GM12891 (cell line): ENCODE data around the gene PIK3C3.
"Not testable (repeated sequence)": the region's sequence is repeated elsewhere in the genome, so short reads cannot be mapped to it uniquely, and the experiment has no call there.

Experiments
- DNase-seq: peaks from one replicate; pipeline ENCODE4 v3.0.0; 2011; ENCODE audit warnings: low spot score; ENCODE audit not compliant: insufficient read length
- FAIRE-seq: peaks from 2 replicates; lab custom pipeline; 2011; peaks lifted over from hg19 to GRCh38; lab: Jason Lieb, UNC
- PAX5 ChIP-seq: IDR thresholded peaks from 2 replicates; pipeline ENCODE4 v1.6.1; 2011; ENCODE audit warnings: low read length, moderate library complexity, mild to moderate bottlenecking; ENCODE audit not compliant: insufficient read depth, severe bottlenecking
- POLR2A ChIP-seq: IDR thresholded peaks from 2 replicates; pipeline ENCODE4 v1.6.1; 2011; ENCODE audit warnings: low read depth, low read length, control low read depth
- POLR2AphosphoS5 ChIP-seq: IDR thresholded peaks from 2 replicates; pipeline ENCODE4 v1.6.1; 2011; ENCODE audit warnings: low read depth, low read length, control low read depth
- POU2F2 ChIP-seq: IDR thresholded peaks from 2 replicates; pipeline ENCODE4 v1.6.1; 2011; ENCODE audit warnings: low read depth, mild to moderate bottlenecking, control low read depth, low read length, moderate library complexity
- SPI1 ChIP-seq: IDR thresholded peaks from 2 replicates; pipeline ENCODE4 v1.6.1; 2011; ENCODE audit warnings: low read depth, low read length, control low read depth
- TAF1 ChIP-seq: IDR thresholded peaks from 2 replicates; pipeline ENCODE4 v1.6.1; 2011; ENCODE audit warnings: low read depth, low read length, control low read depth

Gene PIK3C3

GRCh38 chr18:42092848-42093247, 137.8 kb downstream of the PIK3C3 start:
- DNase-seq (no peak), FAIRE-seq (no peak)
- TF ChIP-seq PAX5 (no peak), POLR2AphosphoS5 (no peak), SPI1 (no peak), TAF1 (no peak), POLR2A (no peak), POU2F2 (no peak)

DNA sequence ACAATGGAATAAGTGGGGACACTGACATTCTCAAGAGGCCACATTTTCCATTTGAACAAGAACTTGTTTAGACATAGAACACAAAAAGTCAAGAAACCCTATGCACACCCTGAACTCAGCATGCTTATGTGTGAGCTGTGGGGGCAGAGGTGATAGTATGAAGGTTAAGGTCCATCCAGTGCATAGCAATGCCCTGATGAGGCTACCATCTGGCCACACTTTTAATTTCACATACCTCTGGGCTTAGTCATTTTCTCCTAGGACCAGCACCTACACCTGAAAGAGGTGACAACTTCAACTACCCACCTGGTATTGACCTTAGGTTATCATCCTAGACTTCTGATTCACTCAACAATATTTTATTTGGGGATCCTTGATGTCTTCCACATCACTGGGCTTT, 139.8 kb downstream of the PIK3C3 start:
- TF ChIP-seq POU2F2 (no peak), POLR2AphosphoS5 (no peak), POLR2A (no peak), TAF1 (no peak), SPI1 (no peak), PAX5 (no peak)
- DNase-seq, result no peak
- no peak for FAIRE-seq

DNA sequence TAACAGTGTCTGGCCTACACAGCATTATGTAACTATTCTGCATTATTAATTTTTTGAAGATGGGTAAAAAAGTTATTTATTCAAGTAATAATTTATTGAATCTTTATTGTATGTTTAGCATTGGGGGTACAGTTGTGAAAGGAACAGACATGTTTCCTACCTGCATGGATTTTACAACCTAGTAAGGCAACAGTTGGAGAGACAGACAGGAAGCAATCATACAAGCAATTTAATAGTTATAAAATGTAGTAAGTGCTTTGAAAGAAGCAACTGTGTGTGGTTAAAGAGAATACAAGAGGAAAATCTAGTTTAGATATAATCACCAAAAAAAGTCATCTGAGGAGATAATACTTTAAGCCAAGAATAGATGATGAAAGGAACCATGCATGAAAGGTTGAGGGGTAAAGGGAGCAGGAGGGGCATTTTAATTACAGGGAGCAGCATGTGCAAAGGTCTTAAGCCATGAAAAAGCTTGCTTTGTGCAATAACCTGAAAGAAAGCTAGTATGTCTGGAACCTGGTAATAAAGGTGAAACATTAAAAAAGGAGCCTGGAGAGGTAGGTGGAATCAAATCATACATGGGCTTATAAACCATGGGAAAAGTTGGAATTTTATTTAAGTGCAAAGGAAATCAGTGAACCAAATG, 140.8 kb downstream of the PIK3C3 start:
- no peak for FAIRE-seq
- TF ChIP-seq POLR2A, result no peak
- no peak for TF ChIP-seq SPI1
- no peak for TF ChIP-seq POU2F2
- no peak for TF ChIP-seq POLR2AphosphoS5
- TF ChIP-seq TAF1, result no peak
- TF ChIP-seq PAX5, result no peak
- no peak for DNase-seq

GRCh38 chr18:42100248-42100647, 145.2 kb downstream of the PIK3C3 start:
- FAIRE-seq (no peak), DNase-seq (no peak)
- no peak for TF ChIP-seq POLR2AphosphoS5
- no peak for TF ChIP-seq POU2F2
- no peak for TF ChIP-seq PAX5
- no peak for TF ChIP-seq TAF1
- no peak for TF ChIP-seq SPI1
- no peak for TF ChIP-seq POLR2A

DNA sequence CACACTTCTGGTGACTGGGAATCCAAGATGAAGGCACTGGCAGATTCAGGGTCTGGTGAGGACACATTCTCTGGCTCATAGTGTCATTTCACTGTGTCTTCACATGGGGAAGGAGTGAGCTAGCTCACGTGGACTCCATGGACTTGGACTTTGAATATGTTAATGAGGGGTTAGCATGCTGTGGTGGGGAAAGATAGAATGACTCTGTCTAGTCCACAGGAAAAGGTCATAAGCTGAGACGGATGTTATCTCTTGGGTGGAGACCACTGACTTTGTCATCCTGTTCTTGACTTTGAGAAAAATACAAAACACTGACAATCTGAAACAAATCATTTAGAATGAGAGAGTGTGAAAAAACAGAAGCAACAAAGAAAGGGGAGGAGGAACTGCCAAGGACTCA, 145.9 kb downstream of the PIK3C3 start:
- TF ChIP-seq POLR2A, result no peak
- TF ChIP-seq SPI1, result no peak
- no peak for TF ChIP-seq POLR2AphosphoS5
- no peak for TF ChIP-seq POU2F2
- TF ChIP-seq TAF1, result no peak
- no peak for TF ChIP-seq PAX5
- FAIRE-seq (no peak), DNase-seq (no peak)

- DNase-seq (no peak), FAIRE-seq (no peak)
- TF ChIP-seq TAF1, result no peak
- no peak for TF ChIP-seq PAX5
- no peak for TF ChIP-seq POLR2A
- no peak for TF ChIP-seq POLR2AphosphoS5
These were observed 150.4 kb downstream of the PIK3C3 start for GRCh38 chr18:42105394-42105793.

DNA sequence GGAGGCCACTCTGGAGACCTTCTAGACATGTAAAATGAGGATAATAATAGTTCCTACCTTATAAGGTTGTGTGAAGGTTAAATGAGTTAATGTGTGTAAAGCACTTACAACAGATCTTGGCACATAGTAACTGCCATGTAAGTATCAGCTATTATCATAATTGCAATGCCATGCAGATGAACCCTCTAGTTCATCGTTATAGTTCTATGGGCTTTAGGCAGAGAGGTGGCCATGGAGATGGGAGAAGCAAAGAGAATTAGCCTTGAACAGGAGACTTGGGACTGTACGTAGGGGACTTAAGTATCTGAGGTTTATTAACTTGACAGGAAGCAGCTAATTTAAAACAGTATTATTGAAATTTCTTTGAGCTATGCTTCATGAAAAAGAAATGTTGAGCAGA, 151.8 kb downstream of the PIK3C3 start:
- DNase-seq, result no peak
- no peak for TF ChIP-seq TAF1
- no peak for TF ChIP-seq POLR2AphosphoS5
- no peak for TF ChIP-seq PAX5
- no peak for TF ChIP-seq POLR2A
- no peak for TF ChIP-seq SPI1
- TF ChIP-seq POU2F2, result no peak
- FAIRE-seq, result no peak

GRCh38 chr18:42107287-42107686, 152.3 kb downstream of the PIK3C3 start:
- TF ChIP-seq TAF1 (no peak), PAX5 (no peak), POLR2A (no peak), POU2F2 (no peak)
- DNase-seq (no peak), FAIRE-seq (no peak)

GRCh38 chr18:42107691-42108450, 152.8 kb downstream of the PIK3C3 start:
- TF ChIP-seq POU2F2 (no peak), POLR2A (no peak), PAX5 (no peak), POLR2AphosphoS5 (no peak), SPI1 (no peak), TAF1 (no peak)
- FAIRE-seq, result no peak
- no peak for DNase-seq

DNA sequence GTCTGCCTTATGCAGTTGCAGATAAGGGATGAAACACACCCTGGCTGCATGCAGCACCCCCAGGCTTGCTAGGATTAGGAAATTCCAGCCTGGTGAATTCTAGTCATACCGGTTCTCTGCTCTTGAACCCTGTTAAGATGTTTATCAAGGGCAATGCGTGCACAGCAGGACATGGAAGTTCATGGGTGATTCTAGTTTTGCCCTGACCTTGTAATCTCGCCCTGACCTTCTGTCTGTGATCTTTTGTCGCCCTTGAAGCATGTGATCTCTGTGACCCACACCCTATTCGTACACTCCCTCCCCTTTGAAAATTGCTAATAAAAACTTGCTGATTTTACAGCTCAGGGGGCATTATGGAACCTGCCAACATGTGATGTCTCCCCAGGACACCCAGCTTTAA, 157.1 kb downstream of the PIK3C3 start:
- not testable (repeated sequence) for FAIRE-seq

More for the DNA sequence above, 157.1 kb downstream of the PIK3C3 start:
- not testable (repeated sequence) for DNase-seq
